GM21367 (cell line): ENCODE data around the gene SCEL.
"Not testable (repeated sequence)": the region's sequence is repeated elsewhere in the genome, so short reads cannot be mapped to it uniquely, and the experiment has no call there.

ENCODE experiments used
- ATAC-seq: cut with Tn5 transposase; IDR thresholded peaks from one replicate; pipeline ENCODE4 v1.9.1; 2021; ENCODE audit not compliant: unreplicated experiment

SCEL gene

GRCh38 chr13:77535448-77535847, at the start of gene SCEL:
TSS of gene SCEL (plus strand) at chr13:77535706. CDS start at chr13:77555876, 20,170 bp downstream.
- ATAC-seq: no peak

GRCh38 chr13:77489566-77490337, 45.8 kb upstream of the SCEL start:
- ATAC-seq: no peak

- peak; percentile 82 for ATAC-seq
These were observed 42.5 kb upstream of the SCEL start for GRCh38 chr13:77492982-77493381.

GRCh38 chr13:77494226-77494625, 41.3 kb upstream of the SCEL start:
- no peak for ATAC-seq

GRCh38 chr13:77497350-77497749, 38.2 kb upstream of the SCEL start:
- no peak for ATAC-seq

GRCh38 chr13:77497835-77498234, 37.7 kb upstream of the SCEL start:
- ATAC-seq: no peak

GRCh38 chr13:77502104-77502720, 33.3 kb upstream of the SCEL start:
- ATAC-seq: peak; percentile 86

- no peak for ATAC-seq
These were observed 32.1 kb upstream of the SCEL start for GRCh38 chr13:77503398-77503797.

- ATAC-seq: no peak
These were observed 28.6 kb upstream of the SCEL start for GRCh38 chr13:77506874-77507273.

GRCh38 chr13:77507931-77508776, 27.4 kb upstream of the SCEL start:
- ATAC-seq: no peak

GRCh38 chr13:77508959-77509620, 26.4 kb upstream of the SCEL start:
- no peak for ATAC-seq

- no peak for ATAC-seq
These were observed 25.4 kb upstream of the SCEL start for GRCh38 chr13:77510156-77510555.

GRCh38 chr13:77511552-77511951, 24.0 kb upstream of the SCEL start:
- no peak for ATAC-seq

GRCh38 chr13:77513719-77514335, 21.7 kb upstream of the SCEL start:
- peak; percentile 80 for ATAC-seq

GRCh38 chr13:77514336-77514726, 21.2 kb upstream of the SCEL start:
- ATAC-seq: peak; percentile 88

GRCh38 chr13:77515785-77516184, 19.7 kb upstream of the SCEL start:
- ATAC-seq: no peak

GRCh38 chr13:77516342-77516789, 19.1 kb upstream of the SCEL start:
- ATAC-seq: no peak

- ATAC-seq: no peak
These were observed 17.2 kb upstream of the SCEL start for GRCh38 chr13:77518266-77518665.

- ATAC-seq: not testable (repeated sequence)
These were observed 16.1 kb upstream of the SCEL start for GRCh38 chr13:77519396-77519795.

GRCh38 chr13:77519808-77520207, 15.7 kb upstream of the SCEL start:
- no peak for ATAC-seq

- no peak for ATAC-seq
These were observed 14.3 kb upstream of the SCEL start for GRCh38 chr13:77521194-77521593.
